ENCODE results near the gene USP46.
A peak's percentile ranks its signal among the peaks of the same experiment; 100 is the strongest.

USP46 gene, protein sequence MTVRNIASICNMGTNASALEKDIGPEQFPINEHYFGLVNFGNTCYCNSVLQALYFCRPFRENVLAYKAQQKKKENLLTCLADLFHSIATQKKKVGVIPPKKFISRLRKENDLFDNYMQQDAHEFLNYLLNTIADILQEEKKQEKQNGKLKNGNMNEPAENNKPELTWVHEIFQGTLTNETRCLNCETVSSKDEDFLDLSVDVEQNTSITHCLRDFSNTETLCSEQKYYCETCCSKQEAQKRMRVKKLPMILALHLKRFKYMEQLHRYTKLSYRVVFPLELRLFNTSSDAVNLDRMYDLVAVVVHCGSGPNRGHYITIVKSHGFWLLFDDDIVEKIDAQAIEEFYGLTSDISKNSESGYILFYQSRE
- 22.9 to 35.2 reads per million in 2 donors for total RNA-seq

DNA sequence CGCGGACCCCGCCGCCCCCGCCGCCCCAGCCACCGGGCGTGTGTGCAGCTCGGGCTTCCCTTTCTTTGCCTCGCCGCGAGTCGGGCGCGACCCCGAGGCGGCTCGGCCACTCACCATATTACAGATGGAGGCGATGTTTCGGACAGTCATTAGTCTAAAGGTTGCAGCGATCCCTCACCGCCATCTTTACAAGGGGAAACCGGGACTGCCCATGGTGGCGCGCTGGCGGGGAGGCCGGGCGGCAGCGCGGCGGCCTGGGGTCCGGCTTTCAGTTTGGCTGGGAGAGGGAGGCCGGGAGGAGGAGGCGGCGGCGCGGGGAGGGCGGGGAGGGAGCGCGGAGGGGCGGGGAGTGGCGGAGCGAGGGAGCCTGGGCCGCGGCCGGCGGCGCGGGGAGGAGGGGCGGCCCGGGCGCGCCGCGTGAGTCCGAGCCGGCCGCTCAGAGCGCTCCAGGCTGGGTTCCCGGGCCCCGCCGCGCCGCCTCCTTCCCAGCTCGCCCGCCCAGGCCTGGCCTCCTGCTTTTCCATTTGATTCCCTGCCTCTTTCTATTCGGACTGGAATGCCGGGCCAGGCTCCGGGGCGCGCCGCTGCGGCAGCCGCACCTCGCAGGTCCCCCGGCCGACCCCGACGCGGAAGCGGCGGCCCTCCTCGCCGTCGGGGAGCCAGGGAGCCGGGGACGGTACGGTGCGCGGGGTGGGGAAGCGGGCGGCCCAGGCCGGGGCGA is at the start of gene USP46:
Gene USP46 (minus strand): TSS at position 301 of the 721 bp plus-strand sequence. CDS start 151 bp downstream, at position 150.
- DNase-seq = peak; percentile 44

DNA sequence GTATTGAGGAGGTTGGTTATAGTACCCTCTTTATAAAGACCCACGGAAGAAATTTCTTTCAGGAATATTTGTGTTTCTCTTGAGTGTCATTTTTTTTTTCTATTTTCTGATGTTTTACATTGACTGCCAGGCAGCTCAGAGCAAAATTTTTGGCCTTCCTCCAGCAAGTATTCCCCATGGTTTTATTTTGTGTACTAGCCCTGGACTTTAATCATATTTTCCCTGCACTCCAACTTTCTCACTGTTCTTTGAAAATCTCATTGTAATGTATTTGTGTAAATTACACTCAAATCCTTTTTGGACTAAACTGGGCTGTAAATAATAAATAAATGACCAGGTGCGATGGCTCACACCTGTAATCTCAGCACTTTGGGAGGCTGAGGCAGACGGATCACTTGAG is 45.6 kb upstream of the USP46 start:
- DNase-seq = no peak

DNA sequence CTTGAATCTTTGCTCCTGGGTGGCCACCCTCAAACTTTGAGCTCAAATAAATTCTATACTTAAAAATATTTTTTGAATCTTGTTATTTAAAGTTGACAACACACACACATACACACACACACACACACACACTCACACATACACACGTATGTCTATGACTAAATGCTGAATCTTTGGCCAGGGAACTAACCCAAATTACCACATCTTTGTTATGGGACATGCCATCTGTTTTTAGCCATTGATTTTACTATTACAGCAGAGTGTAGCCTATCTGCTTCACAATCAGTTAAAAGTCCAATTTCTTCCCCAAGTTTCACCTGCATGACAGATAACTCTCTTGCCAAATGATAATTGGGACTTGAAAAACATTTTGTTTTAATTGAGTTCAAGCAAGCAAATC is 45.0 kb upstream of the USP46 start:
- no peak for DNase-seq

DNA sequence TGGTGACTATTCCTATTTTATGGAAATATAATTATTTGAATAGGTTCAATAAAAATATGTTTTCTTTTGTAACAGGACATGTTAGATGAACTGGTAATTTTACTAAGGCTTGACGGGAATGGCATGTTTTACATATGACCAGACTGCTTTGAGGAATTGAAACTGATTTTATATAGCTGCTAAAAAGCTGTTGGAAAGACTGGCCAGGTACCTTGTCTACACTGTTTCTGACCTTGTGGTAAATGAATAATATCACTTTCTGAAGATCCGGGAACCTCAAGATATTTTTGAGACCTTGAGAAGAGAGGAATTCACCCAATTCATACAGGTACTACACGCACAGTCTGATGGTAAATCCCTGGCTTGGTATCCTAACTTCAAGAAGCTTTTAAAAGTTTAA is 42.1 kb upstream of the USP46 start:
- DNase-seq = no peak

DNA sequence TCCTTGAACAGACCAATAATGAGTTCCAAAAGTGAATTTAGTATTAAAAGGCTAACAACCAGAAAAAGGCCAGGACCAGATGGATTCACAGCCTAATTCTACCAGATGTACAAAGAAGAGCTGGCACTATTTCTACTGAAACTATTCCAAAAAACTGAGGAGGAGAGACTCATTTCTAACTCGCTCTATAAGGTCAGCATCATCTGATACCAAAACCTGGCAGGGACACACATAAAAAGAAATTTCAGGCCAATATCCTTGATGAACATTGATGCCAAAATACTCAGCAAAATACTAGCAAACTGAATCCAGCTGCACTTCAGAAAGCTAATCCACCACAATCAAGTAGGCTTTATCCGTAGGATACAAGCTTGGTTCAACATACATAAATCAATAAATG is 35.8 kb upstream of the USP46 start:
- no peak for DNase-seq

DNA sequence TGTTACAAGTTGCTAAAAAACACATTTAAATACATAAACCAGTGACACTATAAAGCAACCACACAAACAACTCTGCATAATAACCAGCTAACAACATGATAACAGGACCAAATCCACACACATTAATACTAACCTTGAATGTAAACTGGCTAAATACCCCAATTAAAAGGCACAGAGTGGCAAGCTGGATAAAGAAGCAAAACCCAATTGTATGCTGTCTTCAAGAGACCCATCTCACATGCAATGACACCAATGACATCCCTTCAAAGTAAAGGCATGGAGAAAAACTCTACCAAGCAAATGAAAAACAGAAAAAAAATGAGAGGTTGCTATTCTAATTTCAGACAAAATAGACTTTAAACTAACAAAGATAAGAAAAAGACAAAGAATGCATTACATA is 34.4 kb upstream of the USP46 start:
- DNase-seq = no peak

DNA sequence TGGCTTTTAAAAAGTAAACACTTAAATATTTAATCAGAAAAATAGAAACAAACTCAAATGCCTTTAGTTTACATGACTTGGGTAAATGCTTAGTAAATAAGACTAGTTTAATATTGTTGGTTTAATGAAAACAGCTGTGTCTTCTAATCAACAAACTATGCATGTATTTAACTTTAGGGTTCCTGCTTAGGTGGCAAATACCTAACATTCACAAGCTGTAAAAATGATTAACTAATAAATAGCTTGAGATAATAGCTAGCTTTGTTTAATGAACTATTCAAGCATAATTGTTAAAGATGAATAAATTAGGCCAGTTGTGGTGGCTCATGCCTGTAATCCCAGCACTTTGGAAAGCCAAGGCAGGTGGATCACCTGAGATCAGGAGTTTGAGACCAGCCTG is 30.0 kb upstream of the USP46 start:
- no peak for DNase-seq

DNA sequence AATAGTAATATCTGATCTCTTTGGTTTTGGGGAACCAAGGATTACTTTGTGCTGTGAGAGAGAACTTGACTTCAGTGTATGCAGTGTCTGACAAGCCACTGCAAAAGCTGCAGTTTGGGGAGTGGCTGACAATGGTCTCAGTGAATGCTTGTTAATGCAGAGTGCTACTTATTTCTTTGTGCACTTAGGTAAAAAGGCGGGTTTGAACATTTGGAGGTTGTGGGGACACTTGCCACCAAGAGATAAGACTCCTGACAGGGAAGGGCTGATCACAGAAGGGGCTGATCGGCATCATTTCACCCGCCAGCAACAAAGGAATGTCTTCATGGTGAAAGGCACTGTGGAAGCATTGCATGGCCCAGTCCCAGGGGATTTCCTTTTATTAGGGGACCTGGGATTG is 28.6 kb upstream of the USP46 start:
- no peak for DNase-seq

DNA sequence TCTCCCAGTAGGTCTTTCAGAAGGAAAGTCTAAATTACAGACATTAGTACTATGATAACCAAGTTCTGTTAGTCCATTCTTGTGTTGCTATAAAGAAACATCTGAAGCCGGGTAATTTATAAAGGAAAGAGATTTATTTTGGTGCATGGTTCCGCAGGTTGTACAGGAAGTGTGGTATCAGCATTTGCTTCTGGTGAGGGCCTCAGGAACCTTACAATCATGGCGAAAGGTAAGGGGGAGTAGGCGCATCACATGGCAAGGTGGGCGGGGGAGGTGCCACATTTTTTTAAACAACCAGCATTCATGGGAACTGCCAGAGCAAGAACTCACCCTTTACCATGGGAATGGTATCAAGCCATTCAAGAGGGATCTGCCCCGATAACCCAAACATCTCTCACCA is 26.2 kb upstream of the USP46 start:
- no peak for DNase-seq

DNA sequence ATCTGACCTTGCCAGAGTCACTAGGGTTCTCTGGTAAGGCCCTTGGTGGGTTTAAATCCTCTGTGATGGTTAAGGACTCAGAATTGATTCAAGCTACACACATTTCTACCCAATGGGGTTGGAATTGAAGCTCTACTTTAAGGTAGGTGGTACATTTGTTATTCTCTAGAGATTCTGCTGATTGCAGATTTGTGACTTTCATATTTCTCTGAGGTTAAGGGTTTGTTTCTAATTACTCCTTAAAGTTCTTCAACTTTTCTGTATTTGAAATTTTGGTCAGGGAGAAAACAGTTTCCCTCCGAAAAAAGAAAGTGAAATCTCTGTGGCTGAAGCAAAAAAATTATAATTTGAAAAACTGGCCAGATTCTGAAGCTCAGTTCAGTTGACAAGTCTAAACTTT is 25.8 kb upstream of the USP46 start:
- DNase-seq = no peak

DNA sequence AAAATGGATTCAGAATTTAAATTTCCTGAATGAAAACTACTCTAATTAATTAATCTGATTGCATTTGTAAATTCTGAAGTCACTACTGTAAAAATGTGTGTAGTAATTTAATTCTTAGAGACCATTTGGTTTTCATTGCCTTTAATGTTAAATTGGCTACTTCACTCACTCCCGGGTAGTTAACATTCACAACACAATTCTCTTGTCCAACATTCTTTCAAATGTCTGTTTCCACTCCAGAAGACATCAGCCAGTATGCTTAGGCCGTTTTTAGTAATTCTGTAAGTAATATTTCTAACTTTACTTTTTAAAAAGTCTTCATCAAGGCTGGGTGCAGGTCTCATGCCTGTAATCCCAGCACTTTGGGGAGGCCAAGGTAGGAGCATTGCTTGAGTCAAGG is 21.3 kb upstream of the USP46 start:
- no peak for DNase-seq

DNA sequence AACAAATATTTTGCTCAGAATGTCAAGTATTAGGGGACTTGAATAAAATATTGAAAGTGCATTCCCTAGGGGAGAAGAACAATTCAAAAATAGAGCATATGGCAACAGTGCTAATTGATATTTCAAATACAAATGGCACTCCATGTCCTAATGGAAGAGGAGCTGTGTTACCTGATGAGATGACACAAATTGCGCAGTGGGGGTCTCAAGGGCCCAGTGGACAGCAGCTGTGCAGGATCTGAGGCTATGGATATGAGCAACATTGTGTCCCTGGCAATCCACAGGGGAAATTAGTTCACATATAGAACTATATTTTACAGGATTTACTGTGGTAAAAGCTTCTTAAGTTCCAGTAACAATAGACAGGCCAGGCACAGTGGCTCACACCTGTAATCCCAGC is 17.4 kb upstream of the USP46 start:
- DNase-seq = no peak

DNA sequence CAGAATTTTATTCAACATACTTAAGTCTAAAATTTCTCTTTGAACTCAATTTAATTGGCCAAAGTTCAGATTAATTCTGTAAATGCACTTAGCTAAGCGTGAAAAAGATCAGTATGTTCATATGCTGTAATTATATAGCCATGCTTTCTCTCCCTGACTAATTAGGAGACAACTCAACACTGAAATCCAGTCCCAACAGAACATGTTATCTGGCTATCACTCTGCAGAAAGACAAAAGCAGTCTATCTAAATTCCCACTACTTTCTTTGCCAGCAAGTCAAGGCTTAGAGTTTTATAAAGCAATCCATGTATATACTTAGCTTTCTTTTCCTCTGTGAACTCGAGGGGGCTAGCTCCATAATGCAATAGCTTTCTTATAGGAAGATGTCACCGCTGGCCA is 16.0 kb upstream of the USP46 start:
- DNase-seq = no peak

DNA sequence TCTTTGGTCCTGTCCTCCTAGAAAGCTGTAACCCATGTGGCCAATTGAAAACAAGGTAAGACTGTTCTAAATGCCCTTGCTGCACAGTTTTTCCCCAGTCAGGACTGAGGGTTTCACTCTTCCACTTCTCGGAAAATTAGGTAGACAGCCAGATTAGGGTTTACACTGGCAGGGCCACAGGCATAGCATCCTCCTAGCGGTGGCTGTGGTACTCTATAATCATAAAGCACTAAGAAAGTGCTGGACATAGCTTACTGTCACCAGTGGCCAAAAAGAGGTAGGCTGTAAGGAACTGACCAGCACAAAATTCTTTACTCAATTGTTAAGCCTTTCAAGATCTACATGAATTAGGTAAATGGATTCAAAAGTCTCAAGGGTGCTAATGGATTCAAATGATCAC is 11.6 kb upstream of the USP46 start:
- DNase-seq = no peak

DNA sequence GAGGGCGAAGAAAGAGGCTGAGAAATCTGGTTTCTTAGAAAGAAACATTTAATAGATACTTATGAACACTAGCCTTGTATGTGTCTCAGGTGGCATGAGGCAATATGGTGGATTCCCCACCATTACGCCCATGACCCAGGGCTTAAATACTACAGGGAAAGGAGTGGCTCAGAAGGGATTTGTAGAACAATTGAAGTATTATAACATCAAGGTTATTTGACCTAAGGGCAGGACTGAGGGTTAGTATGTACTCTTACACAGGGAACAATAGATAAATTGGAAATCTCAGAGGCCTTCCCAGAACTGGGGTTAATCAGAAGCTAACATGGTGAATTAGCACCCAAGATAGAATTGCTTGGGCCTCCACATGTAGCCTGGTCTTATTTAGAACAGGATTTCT is 11.0 kb upstream of the USP46 start:
- no peak for DNase-seq

DNA sequence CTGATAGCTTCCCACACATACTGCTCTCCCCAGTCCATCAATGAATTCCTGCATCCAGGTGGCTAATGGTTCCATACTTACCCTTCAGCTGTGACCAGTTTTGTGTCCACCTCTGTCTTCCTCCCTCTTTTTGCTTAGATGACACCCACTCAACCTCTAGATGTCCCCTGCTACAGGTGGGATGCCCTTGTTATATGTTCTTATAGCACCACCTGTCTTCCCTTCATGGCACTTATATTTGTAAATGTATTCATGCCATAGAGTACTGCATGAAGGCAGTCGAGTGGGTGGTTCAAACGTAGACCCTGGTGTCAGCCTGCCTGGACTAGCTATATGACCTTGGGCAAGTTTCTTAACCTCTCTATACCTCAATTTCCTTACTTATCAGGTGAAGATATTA is 6.5 kb upstream of the USP46 start:
- DNase-seq = no peak

DNA sequence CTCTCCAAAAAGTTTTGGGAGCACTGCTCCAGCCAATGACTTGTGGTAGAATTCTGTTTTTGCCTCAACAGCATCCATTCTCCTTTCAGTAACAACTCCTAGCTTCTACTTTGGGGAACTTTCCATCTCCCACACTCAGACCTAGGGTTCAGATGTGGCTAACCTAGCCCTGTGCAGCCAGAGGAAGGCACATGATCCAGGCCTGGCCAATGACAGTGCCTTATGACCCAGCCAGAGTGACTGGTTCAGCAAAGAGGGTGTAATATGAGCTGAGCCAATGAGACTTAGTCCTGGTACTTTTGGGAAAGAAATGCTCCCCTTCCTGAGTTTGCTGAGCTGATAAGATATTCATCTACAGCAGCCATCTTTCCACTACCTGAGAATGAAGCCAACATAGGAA is 5.4 kb upstream of the USP46 start:
- DNase-seq = no peak

DNA sequence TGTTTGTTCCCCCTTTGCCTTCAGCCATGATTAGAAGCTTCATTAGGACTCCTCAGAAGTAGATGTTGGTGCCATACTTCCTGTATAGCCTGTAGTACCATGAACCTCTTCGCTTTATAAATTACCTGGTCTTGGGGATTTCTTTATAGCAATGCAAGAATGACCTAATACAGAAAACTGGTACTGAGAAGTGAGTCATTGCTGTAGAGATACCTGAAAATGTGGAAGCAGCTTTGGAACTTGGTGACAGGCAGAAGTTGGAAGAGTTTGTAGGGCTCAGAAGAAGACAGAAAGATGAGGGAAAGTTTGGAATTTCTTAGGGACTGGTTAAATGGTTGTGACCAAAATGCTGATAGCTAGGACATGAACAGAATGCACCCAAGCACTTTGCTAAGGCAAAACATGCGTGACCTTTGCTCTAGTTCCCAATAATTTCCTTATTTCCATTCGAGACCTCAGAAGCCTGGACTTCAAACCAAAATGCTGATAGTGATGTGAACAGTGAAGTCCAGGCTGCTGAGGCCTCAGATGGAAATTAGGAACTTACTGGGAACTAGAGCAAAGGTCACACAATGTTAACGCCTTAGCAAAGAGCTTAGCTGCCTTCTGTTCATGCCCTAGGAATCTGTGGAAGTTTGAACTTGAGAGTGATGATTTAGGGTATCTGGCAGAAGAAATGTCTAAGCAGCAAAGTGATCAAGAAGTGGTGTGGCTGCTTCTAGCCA is 3.0 kb upstream of the USP46 start:
- no peak for DNase-seq

DNA sequence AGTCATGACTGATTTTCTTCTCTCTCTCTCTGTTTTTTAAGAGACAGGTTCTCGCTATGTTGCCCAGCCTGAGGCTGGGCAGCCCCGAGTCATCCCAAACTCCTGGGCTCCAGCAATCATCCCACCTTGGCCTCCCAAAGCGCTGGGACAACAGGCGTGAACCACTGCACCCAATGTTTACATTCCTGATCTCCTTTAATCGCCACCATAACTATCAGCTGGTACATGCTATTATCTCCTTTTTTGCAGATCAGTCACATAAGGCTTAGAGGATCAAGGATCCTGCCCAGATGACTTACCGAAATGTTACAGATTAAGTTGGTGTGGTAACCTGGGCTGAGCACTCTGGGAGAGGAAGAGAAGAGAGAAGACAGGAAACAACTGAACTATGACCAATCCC is 1.5 kb upstream of the USP46 start:
- no peak for DNase-seq

DNA sequence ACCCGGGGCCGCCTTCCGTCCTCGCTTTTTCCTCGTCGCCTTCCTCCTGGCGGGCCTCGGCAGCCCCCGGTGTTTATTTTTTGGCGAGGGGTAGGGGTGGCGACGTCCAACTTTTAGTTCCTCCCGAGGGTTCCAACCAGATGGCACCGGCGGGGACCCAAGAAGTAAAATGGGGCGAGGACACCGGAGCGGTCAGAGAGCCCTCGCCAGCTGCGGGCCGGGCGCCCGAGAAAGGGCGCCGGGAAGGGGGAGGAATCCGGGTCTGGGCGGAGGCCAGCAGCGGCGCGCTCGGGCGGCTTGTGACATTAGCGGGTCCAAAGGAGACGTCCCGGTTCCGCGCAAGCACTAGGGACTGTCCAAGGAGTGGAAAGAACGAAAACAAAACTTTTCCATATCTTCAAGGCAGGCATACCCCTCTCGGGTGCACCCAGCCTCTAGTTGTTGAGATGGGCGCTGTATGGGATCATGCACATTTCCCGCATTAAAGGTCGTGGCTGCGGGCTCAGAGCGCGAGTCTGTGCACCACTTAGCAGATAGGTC is 691 bp upstream of the USP46 start:
- DNase-seq = peak; percentile 2

DNA sequence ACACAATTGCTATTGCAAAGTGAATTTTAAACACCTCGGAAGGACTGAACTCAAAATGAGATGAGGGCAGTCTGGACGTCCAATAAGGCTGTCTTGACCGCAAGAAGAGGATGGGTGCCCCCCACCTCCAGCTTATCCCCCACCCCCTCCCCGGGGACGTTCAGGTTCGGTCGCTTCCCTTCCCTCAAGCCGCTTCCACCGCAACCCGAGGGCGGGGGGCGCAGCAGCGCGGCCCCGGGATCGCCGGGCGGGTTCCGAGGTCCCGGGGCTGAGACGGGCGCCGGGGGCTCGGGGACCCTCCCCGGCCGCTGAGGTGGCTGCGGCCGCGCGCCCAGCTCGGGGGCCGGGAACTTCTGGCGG is 480 bp downstream of the USP46 start:
- DNase-seq = no peak

DNA sequence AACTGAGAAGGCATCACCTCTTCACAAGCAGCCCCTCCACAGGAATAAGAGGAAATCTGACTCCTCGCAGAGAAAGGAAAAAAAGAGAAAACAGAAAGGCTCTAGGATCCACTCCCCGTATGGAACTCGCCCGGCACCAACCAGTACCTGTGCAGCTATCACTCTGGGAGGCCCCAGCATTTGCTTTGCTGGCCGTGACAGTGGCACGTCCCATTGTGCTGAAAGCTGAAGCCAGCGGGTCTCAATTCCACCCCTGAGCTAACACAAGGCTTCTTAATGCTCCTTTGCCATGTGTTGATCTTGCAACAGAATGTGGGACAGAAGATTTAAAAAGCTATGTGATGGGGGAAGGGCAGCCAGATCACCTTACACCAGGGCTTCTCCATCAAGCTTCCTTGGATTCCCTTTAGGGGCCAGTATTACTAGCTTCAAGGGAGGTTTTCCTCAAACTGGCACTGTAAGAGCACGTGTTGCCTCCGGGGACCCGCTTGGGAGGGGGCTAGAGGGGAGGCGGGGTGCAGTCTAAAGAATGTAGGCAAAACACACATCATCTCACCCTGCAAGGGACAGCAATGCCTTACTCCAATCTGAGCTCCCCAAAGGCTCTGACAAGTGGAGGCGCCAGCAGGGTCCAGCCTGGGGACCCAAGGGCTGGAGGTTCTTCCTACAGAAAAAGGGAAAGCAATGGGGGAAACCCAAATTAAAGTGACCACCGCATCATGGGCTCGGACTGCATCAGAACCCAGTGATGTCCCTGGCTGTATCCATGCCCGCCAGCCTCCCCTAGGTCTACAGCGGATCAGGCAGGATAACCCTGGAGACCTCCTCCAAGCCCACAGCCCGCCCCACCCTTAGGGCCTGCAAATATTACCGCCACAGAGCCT is 1.2 kb downstream of the USP46 start:
- no peak for DNase-seq

DNA sequence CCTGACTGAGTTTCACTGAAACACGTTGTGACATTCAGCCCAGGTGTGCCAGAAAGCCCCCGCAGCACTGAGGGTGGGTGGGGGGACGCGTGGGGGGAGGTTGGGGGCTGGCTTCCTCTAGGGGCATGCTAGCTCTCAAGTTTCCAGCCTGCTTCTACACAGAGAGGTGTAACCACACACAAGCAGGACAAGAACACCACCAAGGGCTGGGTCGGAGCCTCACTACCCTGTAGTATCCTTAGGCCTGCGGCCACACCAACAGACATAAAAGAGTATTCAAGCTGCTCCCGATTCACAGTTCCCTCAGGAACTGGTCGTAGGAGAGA is 1.8 kb downstream of the USP46 start:
- no peak for DNase-seq
